Endometrial microvascular endothelial cells (primary cell): ENCODE measurements around the gene SUPT20H. TPM values are rescaled to one million over a fixed set of nuclear protein-coding genes. Genes with fewer than 3 reads are reported as not detected.

Source experiments
- in situ Hi-C: cut with HindIII; loops from 2 replicates; pipeline ENCODE4 v1.10.0; 2017; ENCODE audit warnings: low sequenced_read_pairs, low pct_unique_long_range_greater_than_20kb; ENCODE audit errors: inconsistent ontology term
- total RNA-seq: library from RNA; depleted of rRNA; stranded (reverse); fragments of >200 nt; gene quantifications from one replicate; pipeline ENCODE4 v1.2.3, GENCODE V29; 2015; ENCODE audit errors: inconsistent ontology term

The SUPT20H gene
- total RNA-seq, 1 donor from 2014 or later = 53.7 TPM

DNA sequence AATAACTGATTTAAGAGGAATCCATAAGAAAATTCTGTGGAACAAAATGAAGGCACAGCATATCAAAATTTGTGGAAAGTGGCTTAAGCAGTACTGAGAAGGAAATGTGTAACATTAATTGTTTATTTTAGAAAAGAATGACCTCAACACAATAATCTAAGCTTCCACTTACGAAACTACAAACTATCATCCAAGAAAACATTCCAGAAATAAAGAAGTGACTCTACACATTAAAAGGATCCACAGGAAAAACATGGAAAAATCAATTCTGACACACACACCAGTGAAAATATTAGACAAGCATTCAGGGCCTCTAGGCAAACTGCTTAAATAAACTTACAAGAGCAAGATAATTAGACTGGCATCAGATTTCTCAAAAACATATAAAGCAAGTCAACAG is 44.9 kb downstream of the SUPT20H start:
- in situ Hi-C loops = no loop called here

DNA sequence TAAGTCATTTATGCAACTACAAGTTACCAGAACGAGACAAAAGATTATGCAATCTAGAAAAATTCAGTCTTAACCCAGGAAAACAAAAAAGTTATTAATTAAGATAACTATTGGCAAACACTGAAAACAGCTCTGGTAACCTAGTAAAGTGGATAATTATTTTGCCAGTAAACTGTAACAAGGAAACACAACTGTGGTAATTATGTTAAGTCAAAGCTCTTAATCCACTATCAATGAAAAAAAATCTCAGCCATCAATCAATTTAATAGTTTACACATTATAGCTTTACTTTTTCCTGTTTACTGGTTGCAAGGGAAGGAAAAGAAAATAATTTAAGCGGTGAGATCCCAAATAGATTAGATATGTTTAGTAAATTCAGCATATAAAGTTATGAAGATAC is 47.7 kb downstream of the SUPT20H start:
- in situ Hi-C loops = no loop called here

- in situ Hi-C loops = no loop called here
Measured at GRCh38 chr13:37011002-37011401, 48.5 kb downstream of the SUPT20H start.

DNA sequence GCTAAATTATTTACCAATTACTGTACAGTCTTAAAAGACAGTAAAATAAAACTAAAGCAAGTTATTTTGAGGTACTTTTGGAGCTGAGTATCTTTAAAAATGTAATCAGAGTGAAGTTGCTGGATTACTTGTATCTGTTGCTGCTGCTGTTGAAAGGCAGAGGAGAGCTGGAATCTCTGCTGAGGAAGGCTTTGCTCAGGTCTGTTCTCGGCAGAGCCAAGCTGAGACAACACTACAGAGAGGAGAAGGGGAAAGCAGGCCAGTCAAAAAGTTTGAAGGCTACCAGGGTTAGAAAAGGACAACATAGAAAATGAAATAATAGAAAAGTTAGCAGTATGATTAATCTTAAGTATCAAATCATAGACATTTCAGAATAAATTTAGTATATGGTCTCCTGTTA is 49.1 kb downstream of the SUPT20H start:
- in situ Hi-C loops = no loop called here

DNA sequence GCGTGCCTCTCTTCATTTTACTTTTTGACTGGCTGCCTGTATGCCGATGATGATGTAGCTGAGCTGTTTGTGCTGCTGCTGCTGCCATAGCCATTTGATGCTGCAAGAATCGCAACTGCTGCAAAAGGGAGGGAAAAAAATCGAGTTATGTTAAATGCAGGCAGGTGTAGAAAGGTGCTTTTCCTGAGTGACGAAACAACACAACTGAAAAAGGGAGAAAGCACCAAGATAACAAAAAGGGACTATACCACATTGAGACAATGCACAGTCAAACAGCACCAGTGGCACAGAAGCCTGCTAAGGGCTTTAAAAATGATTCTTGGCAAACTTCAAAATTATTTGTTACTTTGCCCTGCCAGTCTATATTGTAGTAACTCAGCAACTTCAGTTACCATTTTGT is 49.8 kb downstream of the SUPT20H start:
- in situ Hi-C loops = no loop called here

GRCh38 chr13:37001921-37002250 is 57.6 kb downstream of the SUPT20H start:
- in situ Hi-C loops = no loop called here

- in situ Hi-C loops = no loop called here
Measured at GRCh38 chr13:36999054-36999714, 60.3 kb downstream of the SUPT20H start, which contains the start of gene ALG5. ALG5 (minus strand) TSS chr13:36999340; CDS start chr13:36999300, 40 bp downstream.

DNA sequence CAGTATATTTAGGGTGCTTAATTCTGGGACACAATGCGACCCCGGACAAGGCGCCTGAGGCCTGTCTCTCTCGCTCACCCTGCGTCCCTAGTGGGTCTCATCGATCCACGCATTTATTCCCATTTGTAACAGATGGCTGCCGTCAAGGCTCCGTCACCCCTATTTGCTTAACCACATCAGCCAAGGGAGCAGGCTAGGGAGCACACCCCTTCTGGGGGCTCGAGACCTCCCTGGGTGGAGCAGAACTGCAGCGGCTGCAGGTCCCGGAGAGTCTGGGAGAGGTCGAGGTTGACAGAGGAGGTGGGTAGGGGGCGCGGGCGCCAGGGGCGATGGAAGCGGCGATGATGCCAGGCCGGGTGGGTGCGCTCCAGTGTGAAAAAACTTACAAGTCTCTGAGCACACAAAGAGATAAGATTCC is 60.9 kb downstream of the SUPT20H start:
- in situ Hi-C loops = no loop called here

GRCh38 chr13:36997716-36998427 is 61.6 kb downstream of the SUPT20H start:
- in situ Hi-C loops = no loop called here

GRCh38 chr13:36992362-36992761 is 67.1 kb downstream of the SUPT20H start:
- in situ Hi-C loops = no loop called here

DNA sequence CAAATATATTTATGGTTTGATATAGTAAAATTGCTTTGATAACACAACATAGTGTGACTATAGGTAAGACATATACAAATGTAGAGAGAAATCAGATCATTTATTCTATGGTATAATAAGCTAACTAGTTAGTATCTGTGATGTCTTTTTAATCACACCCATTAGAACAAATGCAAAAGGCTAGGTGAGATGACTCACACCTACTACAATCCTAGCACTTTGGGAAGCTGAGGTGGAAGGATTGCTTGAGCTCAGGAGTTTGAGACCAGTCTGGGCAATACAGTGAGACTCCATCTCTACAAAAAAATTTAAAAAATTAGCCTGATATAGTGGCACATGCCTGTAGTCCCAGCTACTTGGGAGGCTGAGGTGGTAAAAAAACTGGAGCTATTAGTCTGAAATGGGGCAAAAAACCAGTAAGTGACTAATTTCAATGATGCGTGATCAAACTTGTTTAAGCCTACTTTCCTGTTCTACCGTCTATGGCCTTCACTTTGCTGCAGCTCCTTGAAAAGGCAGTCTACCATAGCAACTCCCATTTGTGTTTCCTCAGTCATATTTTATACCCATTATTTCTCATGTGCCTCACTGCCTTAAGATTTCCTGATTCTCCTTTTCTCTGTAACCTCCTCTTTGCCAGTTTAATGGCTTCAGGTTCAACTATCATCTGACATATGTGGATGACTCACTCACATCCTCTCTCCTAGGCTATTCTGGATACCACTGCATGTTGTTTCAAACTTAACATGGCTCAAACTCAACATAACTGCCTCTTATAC is 72.8 kb downstream of the SUPT20H start:
- in situ Hi-C loops = loop anchor here (10.0 kb wide), 1 partner anchor 132 kb away; no protein-coding TSS in a partner anchor

DNA sequence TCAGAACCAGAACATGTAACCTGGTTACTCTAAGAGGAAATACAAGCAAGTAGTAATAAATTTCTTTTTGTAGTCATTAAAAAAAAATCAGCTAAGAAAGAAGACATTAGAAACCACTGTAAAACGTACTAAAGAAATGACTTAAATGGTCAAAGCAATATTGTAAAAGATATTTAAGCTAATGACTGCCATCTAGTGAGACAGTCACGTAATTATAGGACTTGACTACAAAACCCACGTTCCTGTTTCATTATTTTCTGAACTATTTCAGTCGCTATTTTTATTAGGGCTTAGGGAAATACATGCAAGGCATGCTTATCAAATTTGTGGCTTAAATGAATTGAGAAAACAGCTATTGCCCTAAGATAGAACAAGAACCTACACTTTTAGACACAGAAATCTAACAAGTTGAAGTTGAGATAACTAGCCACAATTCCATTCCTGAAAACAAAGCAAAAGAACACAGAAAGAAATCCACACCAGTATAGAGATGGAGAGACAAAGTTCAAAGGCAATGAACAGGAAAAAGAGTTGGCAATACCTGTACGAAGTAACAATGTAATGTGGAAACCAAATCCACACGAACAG is 78.2 kb downstream of the SUPT20H start:
- in situ Hi-C loops = loop anchor here (10.0 kb wide), 1 partner anchor 126 kb away; no protein-coding TSS in a partner anchor

DNA sequence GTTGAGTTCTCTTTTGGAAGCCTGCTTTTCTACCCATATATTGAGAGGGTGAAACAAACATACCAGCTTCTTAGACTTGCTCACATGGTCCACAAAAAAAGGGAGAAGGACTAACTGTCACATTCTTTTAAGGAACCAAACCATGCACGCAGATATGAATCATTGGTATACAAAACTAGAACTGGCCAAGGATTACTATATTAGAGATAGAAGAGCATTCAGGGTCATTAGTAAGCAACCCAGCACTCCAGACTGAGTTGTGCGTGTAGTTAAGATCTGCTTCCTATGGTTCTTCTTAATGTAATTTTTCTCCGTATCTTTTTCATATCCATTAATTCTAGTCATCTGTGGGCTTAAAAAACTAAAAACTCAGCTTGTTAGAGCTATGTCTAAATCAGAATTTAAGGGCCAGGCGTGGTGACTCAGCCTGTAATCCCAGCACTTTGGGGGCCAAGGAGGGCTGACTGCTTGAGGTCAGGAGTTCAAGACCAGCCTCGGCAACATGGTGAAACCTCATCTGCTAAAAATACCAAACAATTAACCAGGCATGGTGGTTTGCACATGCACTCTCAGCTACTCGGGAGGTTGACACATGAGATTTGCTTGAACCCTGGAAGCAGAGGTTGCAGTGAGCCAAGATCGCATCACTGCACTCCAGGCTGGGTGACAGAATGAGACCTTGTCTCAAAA is 80.0 kb downstream of the SUPT20H start:
- in situ Hi-C loops = loop anchor here (10.0 kb wide), 1 partner anchor 125 kb away; no protein-coding TSS in a partner anchor

- in situ Hi-C loops = no loop called here
Measured at GRCh38 chr13:36975172-36975571, 84.3 kb downstream of the SUPT20H start.

GRCh38 chr13:36973621-36974295 is 85.7 kb downstream of the SUPT20H start:
- in situ Hi-C loops = no loop called here

DNA sequence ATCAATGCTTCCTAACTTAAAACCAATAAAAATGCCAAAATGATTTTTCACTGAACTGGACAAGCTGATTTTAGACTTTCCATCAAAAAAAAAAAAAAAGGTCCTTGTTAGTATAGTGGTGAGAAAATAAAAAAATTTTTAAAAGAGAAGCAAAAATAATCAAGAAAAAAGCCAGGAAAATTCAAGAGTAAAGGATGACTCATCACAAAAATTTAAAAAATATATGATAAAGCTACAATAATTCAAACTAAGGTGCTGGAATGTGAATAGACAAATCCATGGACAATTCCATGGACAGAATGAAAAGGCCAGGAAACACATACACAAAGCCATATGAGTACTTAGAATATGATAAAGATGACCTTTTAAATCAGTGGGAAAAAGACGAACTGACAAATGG is 86.5 kb downstream of the SUPT20H start:
- in situ Hi-C loops = no loop called here

GRCh38 chr13:36966404-36966803 is 93.1 kb downstream of the SUPT20H start:
- in situ Hi-C loops = no loop called here

DNA sequence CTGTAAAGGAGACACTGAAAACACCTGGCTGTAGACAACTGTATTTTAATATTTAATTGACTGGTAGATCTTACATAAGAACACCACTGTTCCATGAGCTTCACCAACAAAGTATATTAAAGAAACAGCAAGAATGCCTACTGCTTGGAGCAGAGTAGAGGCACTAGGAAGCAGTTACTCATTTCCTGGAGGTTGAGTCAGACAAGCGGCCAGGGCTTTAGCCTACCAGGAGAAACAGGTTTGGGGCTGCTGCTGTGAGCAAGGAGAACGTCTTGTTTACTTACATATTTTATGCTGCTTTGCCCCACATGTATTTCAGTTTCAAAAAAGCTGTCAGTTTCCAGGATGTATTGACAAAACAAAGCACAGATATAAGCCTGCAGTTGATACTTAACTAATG is 93.7 kb downstream of the SUPT20H start:
- in situ Hi-C loops = no loop called here
